GM06990 (cell line): ENCODE measurements around the gene ANTXR1.

ENCODE experiments used
- DNase-seq: peaks from one replicate; pipeline ENCODE4 v3.0.0-alpha.2; 2011; ENCODE audit not compliant: insufficient read length; ENCODE audit errors: extremely low read depth
- H3K27me3 ChIP-seq: replicated peaks from 2 replicates; pipeline ENCODE4 v1.6.0; 2011; ENCODE audit warnings: low read length; ENCODE audit not compliant: control insufficient read depth, insufficient read depth
- H3K36me3 ChIP-seq: 2 replicates; pipeline ENCODE4 v1.5.1; 2011; ENCODE audit warnings: low read length; ENCODE audit not compliant: control insufficient read depth, insufficient read depth
- H3K4me3 ChIP-seq: replicated peaks from 2 replicates; pipeline ENCODE4 v1.5.1; 2011; ENCODE audit warnings: low read depth, mild to moderate bottlenecking, control low read depth, low read length
- TF ChIP-seq, protein P1 (sequence below): IDR thresholded peaks from 2 replicates; pipeline ENCODE4 v1.5.1; 2011; ENCODE audit warnings: low read length, control low read depth, mild to moderate bottlenecking, inconsistent platforms; ENCODE audit not compliant: insufficient read depth, poor library complexity, severe bottlenecking

Gene ANTXR1

DNA sequence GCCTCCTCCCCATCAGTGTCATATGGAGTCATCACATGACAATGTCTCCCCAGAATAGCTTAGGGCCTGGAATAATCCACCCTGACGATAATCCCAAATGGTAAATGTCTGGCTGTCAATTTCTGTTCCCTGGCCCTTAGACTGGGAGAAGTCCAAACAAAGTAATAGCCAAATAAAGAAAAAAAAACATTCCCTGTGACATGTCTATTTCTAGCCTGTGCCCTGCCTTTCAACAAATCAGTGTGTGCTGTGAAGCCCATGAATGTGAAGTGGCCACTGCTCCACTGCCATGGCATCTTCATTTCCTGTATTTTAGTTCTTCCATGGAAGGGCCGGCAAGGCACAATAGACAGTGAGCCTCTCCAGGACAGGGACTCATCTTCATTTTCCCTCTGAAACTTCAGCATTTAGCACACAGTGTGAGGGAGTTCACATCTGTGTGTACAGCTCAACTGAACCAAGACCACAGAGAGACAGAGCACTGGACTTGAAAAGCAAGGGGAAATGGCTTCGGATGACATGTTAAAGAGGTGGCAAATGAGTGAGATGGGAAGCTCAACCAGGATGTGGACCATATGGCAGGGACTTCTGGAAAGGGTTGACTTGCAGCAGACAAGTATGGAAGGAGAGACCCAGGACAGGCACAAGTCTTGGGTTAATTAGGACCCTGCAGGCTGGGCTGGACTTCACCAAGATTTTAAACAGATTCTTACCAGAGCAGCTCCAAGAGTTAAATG lies 140.0 kb downstream of the ANTXR1 start:
- H3K4me3 ChIP-seq: no peak overlapping the region
- TF ChIP-seq, protein P1, sequence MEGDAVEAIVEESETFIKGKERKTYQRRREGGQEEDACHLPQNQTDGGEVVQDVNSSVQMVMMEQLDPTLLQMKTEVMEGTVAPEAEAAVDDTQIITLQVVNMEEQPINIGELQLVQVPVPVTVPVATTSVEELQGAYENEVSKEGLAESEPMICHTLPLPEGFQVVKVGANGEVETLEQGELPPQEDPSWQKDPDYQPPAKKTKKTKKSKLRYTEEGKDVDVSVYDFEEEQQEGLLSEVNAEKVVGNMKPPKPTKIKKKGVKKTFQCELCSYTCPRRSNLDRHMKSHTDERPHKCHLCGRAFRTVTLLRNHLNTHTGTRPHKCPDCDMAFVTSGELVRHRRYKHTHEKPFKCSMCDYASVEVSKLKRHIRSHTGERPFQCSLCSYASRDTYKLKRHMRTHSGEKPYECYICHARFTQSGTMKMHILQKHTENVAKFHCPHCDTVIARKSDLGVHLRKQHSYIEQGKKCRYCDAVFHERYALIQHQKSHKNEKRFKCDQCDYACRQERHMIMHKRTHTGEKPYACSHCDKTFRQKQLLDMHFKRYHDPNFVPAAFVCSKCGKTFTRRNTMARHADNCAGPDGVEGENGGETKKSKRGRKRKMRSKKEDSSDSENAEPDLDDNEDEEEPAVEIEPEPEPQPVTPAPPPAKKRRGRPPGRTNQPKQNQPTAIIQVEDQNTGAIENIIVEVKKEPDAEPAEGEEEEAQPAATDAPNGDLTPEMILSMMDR: no peak
- DNase-seq: no peak
- peaks cover 3% of the 10 kb centered on the region for H3K27me3 ChIP-seq
- no peaks in the 10 kb centered on the region for H3K36me3 ChIP-seq

DNA sequence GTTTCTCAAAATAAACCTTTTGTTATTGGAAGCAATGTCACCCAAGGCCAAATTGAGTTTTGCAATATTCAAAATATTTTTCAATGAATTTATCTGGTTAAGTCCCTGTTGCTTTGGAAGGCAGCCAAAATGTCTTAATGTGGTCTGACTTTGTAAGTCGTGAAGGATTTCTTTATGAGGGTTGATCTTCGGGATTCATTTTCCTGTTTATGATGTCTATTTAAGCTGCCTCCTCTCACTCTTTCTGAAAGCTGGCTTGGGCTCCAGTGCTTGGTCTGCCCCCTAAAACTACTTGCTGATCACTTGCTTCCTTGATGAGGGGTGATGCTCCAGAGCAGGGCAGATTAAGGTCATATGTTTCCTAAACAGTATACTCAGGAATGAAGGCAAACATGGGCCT lies 141.1 kb downstream of the ANTXR1 start:
- Histone ChIP-seq H3K36me3 (no peaks in the 10 kb centered on the region), H3K27me3 (peaks cover 3% of the 10 kb centered on the region), H3K4me3 (no peak overlapping the region)
- TF ChIP-seq, protein P1: no peak
- DNase-seq: no peak

DNA sequence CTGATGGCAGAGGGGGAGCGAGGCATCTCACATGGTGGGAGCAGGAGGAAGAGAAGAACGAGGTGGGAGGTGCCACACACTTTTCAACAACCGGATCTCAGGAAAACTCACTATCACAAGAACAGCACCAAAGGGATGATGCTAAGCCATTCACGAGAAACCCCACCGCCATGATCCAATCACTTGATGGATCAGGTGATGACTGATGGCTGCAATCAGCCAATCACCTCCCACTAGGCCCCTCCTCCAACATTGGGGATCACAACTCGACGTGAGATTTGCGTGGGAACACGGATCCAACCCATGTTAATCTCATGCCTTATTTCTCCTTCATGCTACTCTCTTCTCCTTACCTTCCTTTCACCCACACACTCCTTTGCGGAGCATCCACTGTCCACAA lies 143.6 kb downstream of the ANTXR1 start:
- Histone ChIP-seq H3K4me3 (no peak overlapping the region), H3K36me3 (no peaks in the 10 kb centered on the region), H3K27me3 (no peaks in the 10 kb centered on the region; the same call in none of the 2 replicates)
- DNase-seq: no peak
- TF ChIP-seq, protein P1: no peak

DNA sequence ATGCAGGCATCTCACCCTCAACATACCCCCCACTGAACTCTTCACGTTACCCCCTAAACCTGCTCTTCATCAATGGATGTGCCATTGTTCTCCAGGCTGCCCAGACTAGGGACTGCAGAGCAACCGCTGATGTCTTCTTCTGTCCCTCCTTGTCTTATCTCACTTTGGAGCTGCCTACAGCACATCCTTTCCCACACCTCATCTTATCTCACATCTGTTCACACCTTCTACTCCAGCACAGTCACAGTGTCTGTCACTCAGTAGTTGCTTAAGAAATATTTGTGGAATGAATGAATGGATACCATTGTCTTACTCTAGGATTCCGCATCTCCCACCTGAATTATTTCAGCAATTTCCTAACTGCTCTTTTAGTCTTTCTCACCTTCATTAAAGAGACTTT lies 144.5 kb downstream of the ANTXR1 start:
- Histone ChIP-seq H3K27me3 (no peaks in the 10 kb centered on the region; the same call in none of the 2 replicates), H3K36me3 (no peaks in the 10 kb centered on the region), H3K4me3 (no peak overlapping the region)
- DNase-seq: no peak
- TF ChIP-seq, protein P1: no peak

DNA sequence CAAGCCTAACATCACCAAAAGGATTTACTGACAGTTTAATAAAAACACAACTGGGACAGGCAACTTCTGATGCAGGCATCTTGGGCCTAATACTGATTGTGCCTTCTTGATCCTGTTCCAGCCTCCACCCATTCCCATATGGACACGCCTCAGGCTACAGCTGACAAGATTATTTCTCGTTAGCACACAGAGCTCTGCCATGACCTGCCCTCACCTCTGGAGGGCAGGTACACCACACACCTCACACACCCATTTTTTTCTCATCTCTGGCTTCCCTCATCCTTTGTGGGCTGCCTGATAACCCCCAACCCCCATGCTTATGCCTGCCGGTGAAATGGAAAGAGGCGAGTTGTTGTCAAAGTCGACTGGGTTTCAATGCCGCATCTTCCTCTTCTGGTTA lies 147.0 kb downstream of the ANTXR1 start:
- Histone ChIP-seq H3K27me3 (no peaks in the 10 kb centered on the region; the same call in none of the 2 replicates), H3K36me3 (no peaks in the 10 kb centered on the region), H3K4me3 (no peak overlapping the region)
- no peak for DNase-seq
- TF ChIP-seq, protein P1: no peak
